ENCODE measurements around the gene DLK1.

The DLK1 gene

DNA sequence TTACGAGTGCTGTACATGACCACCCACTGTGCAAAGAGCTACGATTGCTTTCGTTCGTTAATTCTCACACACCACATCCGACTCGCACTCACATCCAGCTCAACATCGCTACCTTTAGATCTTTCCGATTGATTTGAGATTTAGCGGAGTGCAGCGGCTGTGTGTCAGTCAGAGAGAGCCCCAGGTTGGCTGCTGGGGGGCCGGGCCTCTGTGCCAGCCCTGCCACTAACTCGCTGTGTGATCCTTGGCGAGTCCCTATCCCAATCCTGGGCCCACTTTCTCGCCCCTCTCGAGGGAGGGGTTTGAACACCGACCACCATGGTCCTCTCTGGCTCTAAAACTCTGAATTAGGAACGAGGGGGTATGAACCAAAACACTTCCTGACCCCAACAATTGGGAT, 8.6 kb downstream of the DLK1 start:
- DNase-seq, result no peak

DNA sequence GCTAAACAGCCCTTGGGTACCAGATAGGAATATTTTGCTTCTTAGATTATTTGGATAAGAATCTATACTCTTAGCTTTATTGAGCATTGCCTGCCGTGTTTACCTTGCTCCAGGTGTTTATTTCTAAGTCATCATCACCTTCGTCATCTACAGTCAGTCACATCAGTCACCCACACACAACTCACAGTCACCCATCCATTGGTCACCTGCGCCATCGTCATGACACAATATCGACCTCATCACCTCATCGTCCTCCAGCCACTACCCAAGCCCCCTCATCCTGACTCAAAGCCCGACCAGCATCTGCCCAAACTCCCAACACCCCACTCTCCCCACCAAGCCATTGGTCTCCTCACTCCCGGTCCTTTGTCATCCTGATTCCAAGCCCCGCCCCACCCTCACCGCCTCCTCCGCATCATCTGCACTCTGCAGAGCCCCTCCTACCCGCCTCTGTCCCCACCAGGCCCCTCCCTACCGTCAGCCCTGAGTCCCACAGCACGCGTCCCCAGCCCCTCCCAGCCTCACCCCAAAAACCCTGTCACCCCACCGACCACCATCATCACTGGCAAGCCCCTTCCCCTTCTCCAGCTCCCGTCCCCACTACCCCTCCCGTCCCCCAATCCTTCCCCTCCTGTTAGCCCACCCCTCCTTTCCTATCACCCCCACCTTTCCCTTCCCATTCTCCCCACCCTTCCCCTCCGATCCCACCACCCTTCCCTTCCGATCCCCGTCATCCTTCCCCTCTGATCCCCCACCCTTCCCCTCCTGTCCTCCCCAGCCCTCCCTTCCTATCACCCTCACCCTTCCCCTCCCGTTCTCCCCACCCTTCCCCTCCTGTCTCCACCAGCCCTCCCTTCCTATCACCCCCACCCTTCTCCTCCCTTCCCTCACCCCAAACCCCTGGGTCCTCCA, 9.8 kb downstream of the DLK1 start:
- no peak for DNase-seq

GRCh38 chr14:100737526-100737925, 10.8 kb downstream of the DLK1 start:
- DNase-seq, result no peak

DNA sequence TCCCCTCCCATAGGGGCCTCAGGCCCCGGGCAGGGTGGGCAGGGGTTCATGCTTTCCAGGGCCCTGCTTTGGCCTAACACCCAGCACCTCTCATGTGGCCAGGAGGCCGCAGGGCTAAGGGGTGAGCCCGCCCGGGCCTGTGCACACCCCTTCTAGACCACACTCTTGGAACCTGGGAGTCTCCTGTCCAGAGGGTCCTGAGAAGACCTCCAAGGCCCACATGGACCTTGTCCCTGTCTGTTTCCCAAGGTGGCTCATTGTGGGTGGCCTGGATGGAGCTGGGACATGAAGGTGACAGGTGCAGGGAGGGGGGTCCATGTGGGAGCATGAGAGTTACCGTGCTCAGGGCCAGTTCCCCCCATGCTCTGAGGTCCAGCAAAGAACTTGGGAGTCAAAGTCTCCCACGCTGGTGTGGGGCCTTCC, 11.6 kb downstream of the DLK1 start:
- DNase-seq, result no peak

DNA sequence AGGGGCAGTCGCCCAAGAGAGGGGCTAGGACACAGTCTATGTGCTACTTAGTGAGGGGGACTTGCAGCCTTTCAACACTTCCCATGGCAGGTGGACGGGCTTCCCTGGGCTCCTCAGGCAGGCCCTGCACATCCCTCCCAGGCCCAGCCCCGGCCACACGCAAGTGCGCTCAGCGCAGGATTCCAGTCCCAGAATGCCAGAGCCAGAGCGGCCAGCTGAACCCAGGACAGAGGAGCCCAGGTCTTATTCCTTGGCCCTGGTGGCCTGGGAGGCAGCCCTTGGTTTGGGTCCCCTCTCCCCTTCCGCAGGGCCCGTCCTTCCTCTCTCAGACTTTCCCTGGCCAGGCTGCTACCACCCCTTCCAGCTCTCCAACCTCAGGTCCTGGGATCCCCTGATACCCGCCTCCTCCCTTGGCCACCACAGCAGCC, 12.0 kb downstream of the DLK1 start:
- DNase-seq, result no peak

- no peak for DNase-seq
These were observed 12.6 kb downstream of the DLK1 start for GRCh38 chr14:100739306-100739705.

- no peak for DNase-seq
These were observed 13.6 kb downstream of the DLK1 start for GRCh38 chr14:100740196-100740825.

DNA sequence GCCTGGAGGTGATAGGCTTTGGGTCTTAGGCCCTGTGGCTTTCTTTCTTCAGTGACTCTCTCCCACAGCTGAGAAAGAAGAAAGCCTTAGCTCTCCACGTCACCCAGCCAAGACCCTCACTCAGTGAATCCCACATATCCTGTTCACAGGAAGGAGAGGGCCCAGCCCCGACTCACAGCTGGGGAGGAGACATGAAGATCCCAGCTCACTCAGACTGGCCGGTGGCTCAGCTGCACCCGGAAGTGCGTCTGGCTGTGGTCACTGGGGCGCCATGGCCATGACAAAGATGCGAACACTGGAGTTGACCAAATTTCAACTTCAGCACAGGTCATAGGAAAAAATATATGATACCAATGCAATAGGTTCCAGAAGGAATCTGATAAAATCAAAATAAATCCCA, 14.2 kb downstream of the DLK1 start:
- no peak for DNase-seq

DNA sequence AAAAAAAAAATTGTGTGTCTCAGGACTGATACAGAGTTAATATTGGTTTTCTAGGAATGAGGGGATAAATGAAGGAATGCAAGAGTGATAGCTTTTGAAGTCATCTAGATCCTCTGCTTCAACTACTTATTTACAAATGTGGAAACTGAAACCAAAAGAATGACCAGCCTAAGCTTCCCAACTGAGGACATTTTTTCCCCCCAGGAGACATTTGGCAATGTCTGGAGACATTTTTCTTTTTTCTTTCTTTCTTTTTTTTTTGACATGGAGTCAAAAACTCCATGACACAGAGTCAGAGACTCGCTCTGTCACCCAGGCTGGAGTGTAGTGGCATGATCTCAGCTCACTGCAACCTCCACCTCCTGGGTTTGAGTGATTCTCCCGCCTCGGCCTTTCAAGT, 15.3 kb downstream of the DLK1 start:
- DNase-seq, result no peak

DNA sequence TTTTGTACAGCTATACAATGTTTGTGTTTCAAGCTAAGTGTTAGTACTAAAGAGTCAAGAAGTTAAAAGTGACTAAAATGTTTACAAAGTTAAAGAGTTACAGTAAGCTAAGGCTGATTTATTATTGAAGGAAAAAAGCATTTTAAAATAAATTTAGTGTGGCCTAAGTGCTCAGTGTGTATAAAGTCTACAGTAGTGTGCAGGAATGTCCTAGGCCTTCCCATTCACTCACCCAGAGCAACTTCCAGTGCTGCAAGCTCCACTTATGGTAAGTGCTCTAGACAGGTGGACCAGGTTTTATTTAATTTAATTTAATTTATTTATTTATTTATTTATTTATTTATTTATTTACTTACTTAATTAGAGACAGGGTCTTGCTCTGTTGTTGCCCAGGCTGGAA, 19.6 kb downstream of the DLK1 start:
- DNase-seq, result no peak

GRCh38 chr14:100747021-100747586, 20.4 kb downstream of the DLK1 start:
- no peak for DNase-seq

GRCh38 chr14:100747736-100748135, 21.0 kb downstream of the DLK1 start:
- no peak for DNase-seq

GRCh38 chr14:100748403-100748802, 21.7 kb downstream of the DLK1 start:
- DNase-seq, result no peak

DNA sequence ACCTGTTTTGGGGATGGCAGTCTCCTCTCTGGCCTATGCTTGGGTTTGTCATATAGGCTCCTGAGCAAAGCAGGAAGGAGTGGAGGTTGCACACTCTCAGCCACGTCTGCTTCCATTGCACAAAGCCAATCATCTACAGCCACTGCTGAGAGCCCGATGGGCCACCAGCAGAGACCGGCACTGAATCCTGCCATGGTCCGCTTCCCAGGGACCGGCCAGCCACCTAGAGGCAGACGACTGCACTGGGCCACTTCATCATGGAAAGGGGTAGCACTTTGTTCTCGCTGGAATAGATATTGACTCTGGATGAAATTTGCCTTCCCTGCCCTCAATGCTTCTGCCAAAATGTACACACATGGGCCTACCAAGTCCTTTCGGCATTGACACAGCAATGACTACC, 22.3 kb downstream of the DLK1 start:
- no peak for DNase-seq

GRCh38 chr14:100749967-100750597, 23.4 kb downstream of the DLK1 start:
- no peak for DNase-seq

DNA sequence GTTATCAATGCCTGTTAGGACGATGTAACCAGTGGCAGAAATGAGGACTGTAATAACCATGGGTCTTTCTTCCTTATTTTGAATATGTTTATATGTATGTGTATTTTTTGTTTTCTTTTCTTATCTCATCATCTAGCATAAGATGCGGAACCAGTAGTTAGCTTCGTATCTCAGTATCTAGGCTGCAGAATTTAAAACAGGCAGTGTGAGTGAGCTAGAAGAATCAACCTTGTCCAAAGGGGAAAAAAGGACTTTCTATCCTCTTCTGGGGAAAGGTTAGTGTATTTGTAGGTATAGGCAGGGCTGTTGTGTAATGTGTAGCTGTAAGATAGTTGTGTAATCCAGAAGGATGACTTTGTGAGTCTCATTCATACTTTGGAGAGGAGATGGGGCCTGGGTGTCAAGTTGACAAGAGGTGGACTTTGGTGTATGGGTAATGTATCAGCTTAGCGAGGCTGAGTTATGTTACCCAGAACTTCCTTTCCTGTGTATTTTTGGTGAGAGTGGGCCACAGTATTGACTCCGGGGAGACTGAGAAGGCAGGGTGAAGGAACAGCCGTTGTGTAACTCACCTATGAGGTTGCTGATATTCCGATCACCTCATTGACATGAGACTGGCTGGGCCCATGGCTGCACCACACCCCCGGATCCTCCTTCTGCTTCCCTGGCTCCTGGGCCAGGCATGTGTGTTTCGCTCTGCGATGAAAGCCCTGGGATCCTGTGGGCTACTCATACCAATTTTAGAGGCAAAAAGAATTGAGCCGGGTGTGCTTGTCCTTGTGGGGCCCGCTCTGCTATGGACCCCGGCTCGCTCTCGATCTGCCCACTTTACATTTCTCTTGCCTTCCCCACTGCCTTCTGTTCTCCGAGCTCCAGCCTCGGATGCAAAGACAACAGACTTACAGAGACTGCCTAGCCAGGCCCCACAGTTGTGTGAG, 24.3 kb downstream of the DLK1 start:
- no peak for DNase-seq

GRCh38 chr14:100754020-100754419, 27.3 kb downstream of the DLK1 start:
- DNase-seq, result no peak

DNA sequence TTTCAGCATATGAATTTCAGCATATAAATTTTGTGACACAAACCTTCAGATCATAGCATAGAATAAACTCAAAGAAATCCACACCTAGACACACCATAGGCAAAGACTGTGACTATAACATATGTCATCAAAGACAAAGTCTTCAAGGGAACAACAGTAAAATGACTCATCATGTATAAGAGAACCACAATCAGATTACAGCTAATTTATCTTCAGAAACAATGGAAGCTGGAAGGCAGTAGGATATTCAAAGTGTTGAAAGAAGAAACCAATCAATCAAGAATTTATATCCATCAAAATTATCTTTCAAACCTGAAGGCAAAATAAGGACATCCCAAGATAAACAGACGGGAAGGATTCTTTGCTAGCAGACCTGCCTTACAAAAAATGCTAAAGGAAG, 29.0 kb downstream of the DLK1 start:
- DNase-seq, result no peak

GRCh38 chr14:100761481-100761880, 34.8 kb downstream of the DLK1 start:
- DNase-seq, result no peak

DNA sequence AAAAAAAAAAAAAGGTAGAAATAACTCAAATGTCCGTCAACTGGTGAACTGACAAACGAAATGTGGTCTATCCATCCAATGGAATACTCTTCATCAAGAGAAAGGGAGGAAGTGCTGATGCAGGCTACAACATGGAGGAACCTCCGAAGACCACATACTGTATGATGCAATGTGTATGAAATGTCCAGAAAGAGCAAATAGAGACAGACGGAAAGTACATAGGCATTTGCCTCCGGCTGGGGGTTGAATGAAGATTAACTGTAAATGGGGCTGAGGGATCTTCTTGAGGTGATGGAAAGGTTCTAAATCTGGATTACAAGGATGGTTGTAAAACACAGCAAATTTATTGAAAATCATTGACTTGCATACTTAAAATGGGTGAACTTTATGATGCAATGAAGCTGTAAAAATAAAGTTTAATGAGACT, 35.4 kb downstream of the DLK1 start:
- no peak for DNase-seq

DNA sequence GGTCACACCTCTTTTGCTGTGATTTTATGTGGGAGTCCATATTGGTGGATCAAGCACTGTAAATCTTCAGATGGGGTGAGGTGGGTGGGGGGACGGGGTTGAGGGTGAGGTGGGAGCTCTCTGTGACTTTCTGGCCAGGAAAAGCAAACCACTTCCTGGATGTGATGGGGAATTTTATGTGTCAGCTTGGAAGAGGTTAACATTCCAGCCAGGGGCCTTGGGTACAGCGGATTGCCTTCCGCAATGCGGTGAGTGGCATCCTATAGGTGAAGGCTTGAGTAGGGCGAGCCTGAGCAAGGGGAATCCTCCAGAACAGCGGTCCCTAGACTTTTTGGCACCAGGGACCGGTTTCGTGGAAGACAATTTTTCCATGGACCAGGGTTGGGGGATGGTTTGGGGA, 36.2 kb downstream of the DLK1 start:
- DNase-seq, result no peak

GRCh38 chr14:100764471-100765115, 37.9 kb downstream of the DLK1 start:
- no peak for DNase-seq
